IPS-18c (cell line): Measurements from ENCODE around the gene RPLP1.
"Not testable (repeated sequence)": the region's sequence is repeated elsewhere in the genome, so short reads cannot be mapped to it uniquely, and the experiment has no call there.

ENCODE experiments used
- H3K4me3 ChIP-seq: 2 replicates; pipeline ENCODE4 v1.7.0; 2013; ENCODE audit warnings: low read depth, mild to moderate bottlenecking, low read length, moderate library complexity; ENCODE audit not compliant: insufficient read depth
- H3K9me3 ChIP-seq: one replicate; pipeline ENCODE4 v1.6.1; 2013; ENCODE audit warnings: mild to moderate bottlenecking, low read length, moderate library complexity; ENCODE audit not compliant: control insufficient read depth, insufficient read depth

RPLP1 gene

GRCh38 chr15:69433831-69434230, 18.8 kb upstream of the RPLP1 start:
- H3K4me3 ChIP-seq: no peak overlapping the region
- no peaks in the 10 kb centered on the region for H3K9me3 ChIP-seq

- Histone ChIP-seq H3K4me3 (no peak overlapping the region), H3K9me3 (no peaks in the 10 kb centered on the region)
Observed at GRCh38 chr15:69434238-69434637, 18.4 kb upstream of the RPLP1 start.

- Histone ChIP-seq H3K9me3 (no peaks in the 10 kb centered on the region), H3K4me3 (no peak overlapping the region)
Observed at GRCh38 chr15:69434679-69435078, 17.9 kb upstream of the RPLP1 start.

GRCh38 chr15:69435985-69436384, 16.6 kb upstream of the RPLP1 start:
- no peak overlapping the region for H3K4me3 ChIP-seq
- no peaks in the 10 kb centered on the region for H3K9me3 ChIP-seq

- H3K4me3 ChIP-seq: no peak overlapping the region
- H3K9me3 ChIP-seq: no peaks in the 10 kb centered on the region
Observed at GRCh38 chr15:69436951-69437350, 15.7 kb upstream of the RPLP1 start.

GRCh38 chr15:69439623-69440022, 13.0 kb upstream of the RPLP1 start:
- no peaks in the 10 kb centered on the region for H3K9me3 ChIP-seq
- H3K4me3 ChIP-seq: no peak overlapping the region

GRCh38 chr15:69443032-69443611, 9.5 kb upstream of the RPLP1 start:
- no peak overlapping the region for H3K4me3 ChIP-seq
- no peaks in the 10 kb centered on the region for H3K9me3 ChIP-seq

GRCh38 chr15:69444686-69445085, 7.9 kb upstream of the RPLP1 start:
- H3K9me3 ChIP-seq: no peaks in the 10 kb centered on the region
- H3K4me3 ChIP-seq: no peak overlapping the region

GRCh38 chr15:69446953-69447352, 5.7 kb upstream of the RPLP1 start:
- H3K9me3 ChIP-seq: no peaks in the 10 kb centered on the region
- H3K4me3 ChIP-seq: no peak overlapping the region

- not testable (repeated sequence) for H3K4me3 ChIP-seq, H3K9me3 ChIP-seq
Observed at GRCh38 chr15:69450221-69450620, 2.4 kb upstream of the RPLP1 start.

GRCh38 chr15:69450968-69451695, 1.5 kb upstream of the RPLP1 start:
- no peak overlapping the region for H3K4me3 ChIP-seq
- H3K9me3 ChIP-seq: no peaks in the 10 kb centered on the region

- H3K9me3 ChIP-seq: no peaks in the 10 kb centered on the region
- peak overlapping the region; percentile 90 for H3K4me3 ChIP-seq
Observed at GRCh38 chr15:69451951-69452691, 497 bp upstream of the RPLP1 start.

GRCh38 chr15:69454953-69455352, 2.3 kb downstream of the RPLP1 start:
- Histone ChIP-seq H3K9me3 (no peaks in the 10 kb centered on the region), H3K4me3 (peak overlapping the region; percentile 26; the same call in 1 of the 2 replicates)

GRCh38 chr15:69456208-69457166, 3.9 kb downstream of the RPLP1 start:
- no peak overlapping the region for H3K4me3 ChIP-seq

GRCh38 chr15:69457304-69458280, 5.0 kb downstream of the RPLP1 start:
- H3K4me3 ChIP-seq: no peak overlapping the region
- no peaks in the 10 kb centered on the region for H3K9me3 ChIP-seq

More at GRCh38 chr15:69456208-69457166, 3.9 kb downstream of the RPLP1 start:
- no peaks in the 10 kb centered on the region for H3K9me3 ChIP-seq

- no peaks in the 10 kb centered on the region for H3K9me3 ChIP-seq
- H3K4me3 ChIP-seq: no peak overlapping the region
Observed at GRCh38 chr15:69459066-69459465, 6.4 kb downstream of the RPLP1 start.
